Endodermal cell (in vitro differentiated cells): ENCODE results near the gene CDK5RAP2. TPM values are rescaled to one million over a fixed set of nuclear protein-coding genes. Genes with fewer than 3 reads are reported as not detected.

Experiments used
- DNase-seq: peaks from one replicate; pipeline ENCODE4 v3.0.0-alpha.2; 2017
- H3K27ac ChIP-seq: 2 replicates; pipeline ENCODE4 v1.5.1; 2013; ENCODE audit warnings: mild to moderate bottlenecking, low read depth, low read length, moderate library complexity
- H3K27me3 ChIP-seq: 2 replicates; pipeline ENCODE4 v1.6.1; 2013; ENCODE audit warnings: mild to moderate bottlenecking, low read length, moderate library complexity; ENCODE audit not compliant: insufficient read depth, control insufficient read depth, poor library complexity, severe bottlenecking
- H3K36me3 ChIP-seq: 2 replicates; pipeline ENCODE4 v1.7.0; 2013; ENCODE audit warnings: mild to moderate bottlenecking, low read length, moderate library complexity; ENCODE audit not compliant: control insufficient read depth, insufficient read depth
- H3K4me1 ChIP-seq: one replicate; pipeline ENCODE4 v1.7.0; 2013; ENCODE audit warnings: low read length; ENCODE audit not compliant: control insufficient read depth, insufficient read depth
- H3K4me3 ChIP-seq: 2 replicates; pipeline ENCODE4 v1.5.1; 2013; ENCODE audit warnings: mild to moderate bottlenecking, low read length, moderate library complexity
- H3K9ac ChIP-seq: 2 replicates; pipeline ENCODE4 v1.6.1; 2013; ENCODE audit warnings: mild to moderate bottlenecking, low read length, moderate library complexity; ENCODE audit not compliant: poor library complexity, severe bottlenecking; ENCODE audit errors: extremely low read depth
- H3K9me3 ChIP-seq: 2 replicates; pipeline ENCODE4 v1.6.1; 2013; ENCODE audit warnings: mild to moderate bottlenecking, low read length, moderate library complexity; ENCODE audit not compliant: control insufficient read depth
- H3K27ac Mint-ChIP-seq: 2 replicates; pipeline ENCODE4 v1.8.0; 2020; ENCODE audit warnings: mixed read lengths
- H3K27me3 Mint-ChIP-seq: 2 replicates; pipeline ENCODE4 v1.8.0; 2021; ENCODE audit warnings: mild to moderate bottlenecking, mixed read lengths; ENCODE audit not compliant: insufficient read depth
- H3K36me3 Mint-ChIP-seq: 2 replicates; pipeline ENCODE4 v1.8.0; 2020; ENCODE audit warnings: low read depth, mixed read lengths
- H3K4me1 Mint-ChIP-seq: 2 replicates; pipeline ENCODE4 v1.8.0; 2020; ENCODE audit warnings: mixed read lengths
- H3K4me3 Mint-ChIP-seq: 2 replicates; pipeline ENCODE4 v1.8.0; 2020; ENCODE audit warnings: mild to moderate bottlenecking, moderate library complexity, mixed read lengths
- H3K9me3 Mint-ChIP-seq: 2 replicates; pipeline ENCODE4 v1.8.0; 2020; ENCODE audit warnings: mild to moderate bottlenecking, mixed read lengths
- CTCF ChIP-seq: fragments of 200-600 bp; sonication (generic); conservative IDR thresholded peaks from 2 replicates; pipeline ENCODE4 v1.5.0; 2021; ENCODE audit warnings: antibody characterized with exemption, mild to moderate bottlenecking
- WGBS, 2 experiments: methylation state at CpG; one replicate each; pipeline versions ENCODE4 v1.1.5 to v1.1.7; 2013; ENCODE audit warnings: missing lambda C conversion rate in 2 of 2, mixed read lengths in 1 of 2; ENCODE audit not compliant: insufficient coverage in 1 of 2, insufficient read length in 1 of 2; 5-methylcytosine and 5-hydroxymethylcytosine counted together
- total RNA-seq, 2 donors: library from RNA; stranded (reverse); fragmentation: NEBNext Ultra II Directional in 1 of 2; extraction: Animal tissue kit (Norgen Biotek cat#: 25700) in 1 of 2; gene quantifications; 2 replicates in 1 of 2; 3 replicates in 1 of 2; pipeline ENCODE4 v1.2.1, GENCODE V29; 2021

CDK5RAP2 gene
- total RNA-seq, 2 donors from 2014 or later, result 68.2 to 92.0 TPM

GRCh38 chr9:120397453-120397852, 182.5 kb downstream of the CDK5RAP2 start:
- H3K9me3 Mint-ChIP-seq, result no peaks in the 10 kb centered on the region
- no peak overlapping the region for H3K9ac ChIP-seq
- H3K27ac ChIP-seq, result no peak overlapping the region
- H3K27me3 ChIP-seq, result no peaks in the 10 kb centered on the region
- WGBS, 2 experiments, result 100% methylated on average over 1 of the region's 1 CpG; no CpG with 5 or more reads in 1 of the 2 experiments
- H3K4me3 ChIP-seq, result no peak overlapping the region
- H3K36me3 ChIP-seq, result peaks cover 92% of the 10 kb centered on the region
- H3K27ac Mint-ChIP-seq, result no peak overlapping the region
- no peak for DNase-seq
- no peak overlapping the region for H3K4me3 Mint-ChIP-seq
- H3K9me3 ChIP-seq, result no peaks in the 10 kb centered on the region
- no peak for TF ChIP-seq CTCF
- H3K27me3 Mint-ChIP-seq, result no peaks in the 10 kb centered on the region
- no peaks in the 10 kb centered on the region for H3K4me1 ChIP-seq
- H3K4me1 Mint-ChIP-seq, result no peaks in the 10 kb centered on the region
- H3K36me3 Mint-ChIP-seq, result peaks cover 73% of the 10 kb centered on the region

- TF ChIP-seq CTCF, result no peak
- Mint-ChIP-seq H3K4me3 (no peak overlapping the region), H3K4me1 (no peaks in the 10 kb centered on the region), H3K27me3 (no peaks in the 10 kb centered on the region), H3K27ac (no peak overlapping the region), H3K9me3 (no peaks in the 10 kb centered on the region), H3K36me3 (peaks cover 73% of the 10 kb centered on the region)
- H3K27me3 ChIP-seq, result no peaks in the 10 kb centered on the region
- 93 to 100% methylated on average over 6 of the region's 6 CpGs for WGBS, 2 experiments
- no peaks in the 10 kb centered on the region for H3K4me1 ChIP-seq
- no peak overlapping the region for H3K9ac ChIP-seq
- H3K4me3 ChIP-seq, result no peak overlapping the region
- no peaks in the 10 kb centered on the region for H3K9me3 ChIP-seq
- no peak overlapping the region for H3K27ac ChIP-seq
- no peak for DNase-seq
- H3K36me3 ChIP-seq, result peaks cover 92% of the 10 kb centered on the region
These were observed 183.0 kb downstream of the CDK5RAP2 start for GRCh38 chr9:120396931-120397330.

GRCh38 chr9:120396418-120396817, 183.5 kb downstream of the CDK5RAP2 start:
- Histone ChIP-seq H3K4me3 (no peak overlapping the region), H3K27ac (no peak overlapping the region), H3K27me3 (no peaks in the 10 kb centered on the region), H3K9me3 (no peaks in the 10 kb centered on the region), H3K36me3 (peaks cover 95% of the 10 kb centered on the region), H3K9ac (no peak overlapping the region), H3K4me1 (no peaks in the 10 kb centered on the region)
- Mint-ChIP-seq H3K4me3 (no peak overlapping the region), H3K27ac (no peak overlapping the region), H3K36me3 (peaks cover 76% of the 10 kb centered on the region), H3K27me3 (no peaks in the 10 kb centered on the region), H3K9me3 (no peaks in the 10 kb centered on the region), H3K4me1 (no peaks in the 10 kb centered on the region)
- DNase-seq, result no peak
- TF ChIP-seq CTCF, result no peak
- WGBS, 2 experiments, result 97 to 100% methylated on average over 1 to 3 of the region's 3 CpGs
